HEK293 (cell line): ENCODE data around the gene GET3.
"Not testable (repeated sequence)": the region's sequence is repeated elsewhere in the genome, so short reads cannot be mapped to it uniquely, and the experiment has no call there.

Experiments
- BCL11A ChIP-seq: fragments of 450-650 bp; formaldehyde crosslinking; IDR thresholded peaks from 2 replicates; pipeline ENCODE4 v1.5.1; 2016; ENCODE audit warnings: low read depth, missing biosample characterization, missing genetic modification characterization
- PBX3 ChIP-seq: sonication (generic); formaldehyde crosslinking; IDR thresholded peaks from 2 replicates; pipeline ENCODE4 v1.8.1; 2022; ENCODE audit warnings: mild to moderate bottlenecking, moderate library complexity, missing genetic modification reagents
- PRDM1 ChIP-seq: fragments of 450-650 bp; formaldehyde crosslinking; IDR thresholded peaks from 2 replicates; pipeline ENCODE4; 2016; ENCODE audit warnings: missing biosample characterization, missing genetic modification characterization
- ZBTB21 ChIP-seq: fragments of 450-650 bp; formaldehyde crosslinking; IDR thresholded peaks from 2 replicates; pipeline ENCODE4 v1.5.1; 2017; ENCODE audit warnings: missing biosample characterization, missing genetic modification characterization
- ZFHX2 ChIP-seq: fragments of 450-650 bp; formaldehyde crosslinking; conservative IDR thresholded peaks from 2 replicates; pipeline ENCODE4 v1.5.1; 2016; ENCODE audit warnings: missing biosample characterization, missing genetic modification characterization
- ZNF114 ChIP-seq: fragments of 450-650 bp; formaldehyde crosslinking; IDR thresholded peaks from 2 replicates; pipeline ENCODE4 v1.5.0; 2017; ENCODE audit warnings: missing biosample characterization, missing genetic modification characterization
- ZNF155 ChIP-seq: fragments of 450-650 bp; formaldehyde crosslinking; IDR thresholded peaks from 2 replicates; pipeline ENCODE4 v1.5.1; 2016; ENCODE audit warnings: missing biosample characterization, missing genetic modification characterization
- ZNF248 ChIP-seq: fragments of 450-650 bp; formaldehyde crosslinking; IDR thresholded peaks from 2 replicates; pipeline ENCODE4 v1.5.1; 2017; ENCODE audit warnings: missing biosample characterization, missing genetic modification characterization
- ZNF510 ChIP-seq: fragments of 450-650 bp; formaldehyde crosslinking; IDR thresholded peaks from 2 replicates; pipeline ENCODE4 v1.5.1; 2018; ENCODE audit warnings: mild to moderate bottlenecking, missing genetic modification characterization, missing biosample characterization; ENCODE audit not compliant: insufficient replicate concordance
- ZNF747 ChIP-seq: fragments of 450-650 bp; formaldehyde crosslinking; IDR thresholded peaks from 2 replicates; pipeline ENCODE4 v1.5.1; 2016; ENCODE audit warnings: missing biosample characterization, missing genetic modification characterization
- TF ChIP-seq, protein P1 (sequence below): fragments of 450-650 bp; formaldehyde crosslinking; IDR thresholded peaks from 2 replicates; pipeline ENCODE4 v1.5.1; 2016; ENCODE audit warnings: missing biosample characterization, missing genetic modification characterization
- TF ChIP-seq, protein P2 (sequence below): fragments of 450-650 bp; formaldehyde crosslinking; IDR thresholded peaks from 2 replicates; pipeline ENCODE4 v1.5.1; 2016; ENCODE audit warnings: missing biosample characterization, missing genetic modification characterization
- TF ChIP-seq, protein P3 (sequence below): fragments of 450-650 bp; formaldehyde crosslinking; IDR thresholded peaks from 2 replicates; pipeline ENCODE4; 2016; ENCODE audit warnings: missing biosample characterization, missing genetic modification characterization

DNA sequence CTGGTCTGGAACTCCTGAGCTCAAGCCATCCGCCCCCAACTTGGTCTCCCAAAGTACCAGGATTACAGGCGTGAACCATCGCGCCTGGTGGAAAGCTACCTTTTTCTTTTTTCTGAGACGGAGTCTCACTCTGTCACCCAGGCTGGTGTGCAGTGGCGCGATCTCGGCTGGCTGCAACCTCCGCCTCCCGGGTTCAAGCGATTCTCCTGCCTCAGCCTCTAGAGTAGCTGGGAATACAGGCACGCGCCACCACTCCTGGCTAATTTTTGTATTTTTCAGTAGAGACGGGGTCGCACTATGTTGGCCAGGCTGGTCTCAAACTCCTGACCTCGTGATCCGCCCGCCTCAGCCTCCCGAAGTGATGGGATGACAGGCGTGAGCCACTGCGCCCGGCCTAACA is 39.9 kb upstream of the GET3 start:
- TF ChIP-seq, protein P1, sequence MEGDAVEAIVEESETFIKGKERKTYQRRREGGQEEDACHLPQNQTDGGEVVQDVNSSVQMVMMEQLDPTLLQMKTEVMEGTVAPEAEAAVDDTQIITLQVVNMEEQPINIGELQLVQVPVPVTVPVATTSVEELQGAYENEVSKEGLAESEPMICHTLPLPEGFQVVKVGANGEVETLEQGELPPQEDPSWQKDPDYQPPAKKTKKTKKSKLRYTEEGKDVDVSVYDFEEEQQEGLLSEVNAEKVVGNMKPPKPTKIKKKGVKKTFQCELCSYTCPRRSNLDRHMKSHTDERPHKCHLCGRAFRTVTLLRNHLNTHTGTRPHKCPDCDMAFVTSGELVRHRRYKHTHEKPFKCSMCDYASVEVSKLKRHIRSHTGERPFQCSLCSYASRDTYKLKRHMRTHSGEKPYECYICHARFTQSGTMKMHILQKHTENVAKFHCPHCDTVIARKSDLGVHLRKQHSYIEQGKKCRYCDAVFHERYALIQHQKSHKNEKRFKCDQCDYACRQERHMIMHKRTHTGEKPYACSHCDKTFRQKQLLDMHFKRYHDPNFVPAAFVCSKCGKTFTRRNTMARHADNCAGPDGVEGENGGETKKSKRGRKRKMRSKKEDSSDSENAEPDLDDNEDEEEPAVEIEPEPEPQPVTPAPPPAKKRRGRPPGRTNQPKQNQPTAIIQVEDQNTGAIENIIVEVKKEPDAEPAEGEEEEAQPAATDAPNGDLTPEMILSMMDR (tag by site-specific recombination): not testable (repeated sequence)
- TF ChIP-seq, protein P2, sequence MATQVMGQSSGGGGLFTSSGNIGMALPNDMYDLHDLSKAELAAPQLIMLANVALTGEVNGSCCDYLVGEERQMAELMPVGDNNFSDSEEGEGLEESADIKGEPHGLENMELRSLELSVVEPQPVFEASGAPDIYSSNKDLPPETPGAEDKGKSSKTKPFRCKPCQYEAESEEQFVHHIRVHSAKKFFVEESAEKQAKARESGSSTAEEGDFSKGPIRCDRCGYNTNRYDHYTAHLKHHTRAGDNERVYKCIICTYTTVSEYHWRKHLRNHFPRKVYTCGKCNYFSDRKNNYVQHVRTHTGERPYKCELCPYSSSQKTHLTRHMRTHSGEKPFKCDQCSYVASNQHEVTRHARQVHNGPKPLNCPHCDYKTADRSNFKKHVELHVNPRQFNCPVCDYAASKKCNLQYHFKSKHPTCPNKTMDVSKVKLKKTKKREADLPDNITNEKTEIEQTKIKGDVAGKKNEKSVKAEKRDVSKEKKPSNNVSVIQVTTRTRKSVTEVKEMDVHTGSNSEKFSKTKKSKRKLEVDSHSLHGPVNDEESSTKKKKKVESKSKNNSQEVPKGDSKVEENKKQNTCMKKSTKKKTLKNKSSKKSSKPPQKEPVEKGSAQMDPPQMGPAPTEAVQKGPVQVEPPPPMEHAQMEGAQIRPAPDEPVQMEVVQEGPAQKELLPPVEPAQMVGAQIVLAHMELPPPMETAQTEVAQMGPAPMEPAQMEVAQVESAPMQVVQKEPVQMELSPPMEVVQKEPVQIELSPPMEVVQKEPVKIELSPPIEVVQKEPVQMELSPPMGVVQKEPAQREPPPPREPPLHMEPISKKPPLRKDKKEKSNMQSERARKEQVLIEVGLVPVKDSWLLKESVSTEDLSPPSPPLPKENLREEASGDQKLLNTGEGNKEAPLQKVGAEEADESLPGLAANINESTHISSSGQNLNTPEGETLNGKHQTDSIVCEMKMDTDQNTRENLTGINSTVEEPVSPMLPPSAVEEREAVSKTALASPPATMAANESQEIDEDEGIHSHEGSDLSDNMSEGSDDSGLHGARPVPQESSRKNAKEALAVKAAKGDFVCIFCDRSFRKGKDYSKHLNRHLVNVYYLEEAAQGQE (tag by site-specific recombination): not testable (repeated sequence)
- not testable (repeated sequence) for TF ChIP-seq ZNF248 (tag by site-specific recombination); ZNF510 (tag by site-specific recombination); ZNF114; PBX3 (CRISPR knock-in tag); ZNF155 (tag by site-specific recombination); ZNF747; ZBTB21 (tag by site-specific recombination); ZFHX2; BCL11A (tag by site-specific recombination); PRDM1 (tag by site-specific recombination)
- TF ChIP-seq, protein P3, sequence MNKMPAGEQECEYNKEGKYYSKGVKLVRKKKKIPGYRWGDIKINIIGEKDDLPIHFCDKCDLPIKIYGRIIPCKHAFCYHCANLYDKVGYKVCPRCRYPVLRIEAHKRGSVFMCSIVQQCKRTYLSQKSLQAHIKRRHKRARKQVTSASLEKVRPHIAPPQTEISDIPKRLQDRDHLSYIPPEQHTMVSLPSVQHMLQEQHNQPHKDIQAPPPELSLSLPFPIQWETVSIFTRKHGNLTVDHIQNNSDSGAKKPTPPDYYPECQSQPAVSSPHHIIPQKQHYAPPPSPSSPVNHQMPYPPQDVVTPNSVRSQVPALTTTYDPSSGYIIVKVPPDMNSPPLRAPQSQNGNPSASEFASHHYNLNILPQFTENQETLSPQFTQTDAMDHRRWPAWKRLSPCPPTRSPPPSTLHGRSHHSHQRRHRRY (tag by site-specific recombination): not testable (repeated sequence)
